HG03460 (cell line): ENCODE measurements around the gene LAMB3.
A peak's percentile ranks its signal among the peaks of the same experiment; 100 is the strongest.

Source experiments
- ATAC-seq: cut with Tn5 transposase; IDR thresholded peaks from one replicate; pipeline ENCODE4 v1.9.1; 2021; ENCODE audit not compliant: unreplicated experiment

LAMB3 gene

GRCh38 chr1:209634005-209634737, 18.1 kb downstream of the LAMB3 start:
- ATAC-seq = no peak

DNA sequence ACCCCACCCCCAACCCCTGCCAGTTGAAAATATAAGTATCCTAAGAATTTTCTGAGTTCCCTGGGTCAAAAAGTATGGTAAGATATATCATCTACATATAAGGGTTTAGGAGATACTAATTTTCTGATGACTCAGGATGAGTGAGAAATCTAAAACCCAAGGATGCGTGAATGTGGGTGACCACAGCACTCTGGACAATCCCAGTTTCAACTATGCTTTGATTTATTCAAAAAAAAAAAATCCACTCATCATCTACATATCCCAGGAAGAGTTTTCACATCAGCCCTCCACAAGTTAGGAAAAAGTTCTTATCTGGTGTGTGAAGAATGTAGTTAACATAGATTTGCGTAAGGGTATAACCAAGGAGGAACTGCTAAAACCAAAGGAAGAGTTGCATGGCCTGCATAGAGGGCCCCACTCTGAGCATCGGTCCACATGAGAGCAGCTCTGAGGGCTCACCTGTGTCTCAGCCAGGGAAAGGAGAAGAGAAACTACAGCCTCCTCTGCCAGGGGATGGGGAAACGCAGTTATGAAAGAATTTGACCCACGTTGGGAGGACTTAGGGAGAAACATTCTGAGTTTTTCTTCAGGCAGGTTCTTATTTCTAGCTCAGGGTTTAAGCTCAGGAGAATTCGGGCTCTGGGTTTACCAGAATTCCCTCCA, 18.8 kb downstream of the LAMB3 start:
- no peak for ATAC-seq

- ATAC-seq = no peak
Measured at GRCh38 chr1:209630383-209631225, 21.6 kb downstream of the LAMB3 start.

- no peak for ATAC-seq
Measured at GRCh38 chr1:209629621-209630382, 22.4 kb downstream of the LAMB3 start.

DNA sequence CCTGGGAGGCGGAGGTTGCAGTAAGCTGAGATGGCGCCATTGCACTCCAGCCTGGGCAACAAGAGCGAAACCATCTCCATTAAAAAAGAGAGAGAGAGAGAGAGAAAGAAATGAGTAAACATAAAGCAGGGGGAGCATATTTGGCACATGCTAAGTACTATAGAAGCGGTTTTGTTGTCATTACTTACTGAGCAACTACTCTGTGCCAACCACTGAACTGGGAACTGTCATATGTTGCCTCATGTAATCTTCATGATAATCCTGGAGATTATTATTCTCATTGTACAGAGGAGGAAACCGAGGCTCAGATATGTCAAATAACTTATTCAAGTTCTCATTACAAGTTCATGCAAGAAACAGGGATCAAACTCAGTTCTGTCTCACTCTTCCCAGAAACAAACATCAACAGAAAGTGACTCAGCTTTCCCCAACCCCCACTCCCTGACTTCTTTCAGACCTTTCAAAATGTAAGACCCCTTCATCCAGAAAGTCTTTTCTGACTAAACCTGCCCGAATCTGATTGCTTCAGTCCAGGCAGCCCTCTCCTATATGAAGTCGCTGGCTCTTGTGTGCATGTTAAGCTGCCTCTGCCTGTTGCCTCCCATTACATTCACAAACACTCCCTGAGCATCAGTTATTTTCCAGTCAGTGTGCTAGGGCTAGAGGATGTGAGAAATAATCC, 23.5 kb downstream of the LAMB3 start:
- ATAC-seq = no peak

DNA sequence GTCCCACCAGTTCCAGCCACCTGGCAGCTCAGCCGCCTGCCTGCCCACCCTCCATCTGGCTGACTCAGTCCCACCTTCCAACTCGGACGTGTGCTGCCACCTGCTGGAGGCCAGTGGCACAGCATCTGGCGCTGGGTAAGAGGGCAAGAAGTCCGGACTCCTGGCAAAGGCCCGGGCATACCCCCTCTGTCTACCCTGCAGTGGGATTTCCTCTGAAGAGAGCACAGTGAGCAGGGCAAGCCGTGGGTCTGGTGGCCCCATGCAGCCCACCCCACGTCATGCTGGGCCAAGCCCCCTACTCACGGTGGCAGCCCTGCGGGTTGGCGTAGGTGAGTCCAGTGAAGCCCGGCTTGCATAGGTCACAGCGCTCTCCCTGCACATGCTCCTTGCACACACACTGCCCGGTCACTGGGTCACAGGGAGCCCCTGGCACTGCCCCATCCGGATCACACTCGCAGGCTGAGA, 24.5 kb downstream of the LAMB3 start:
- ATAC-seq = peak; percentile 88

DNA sequence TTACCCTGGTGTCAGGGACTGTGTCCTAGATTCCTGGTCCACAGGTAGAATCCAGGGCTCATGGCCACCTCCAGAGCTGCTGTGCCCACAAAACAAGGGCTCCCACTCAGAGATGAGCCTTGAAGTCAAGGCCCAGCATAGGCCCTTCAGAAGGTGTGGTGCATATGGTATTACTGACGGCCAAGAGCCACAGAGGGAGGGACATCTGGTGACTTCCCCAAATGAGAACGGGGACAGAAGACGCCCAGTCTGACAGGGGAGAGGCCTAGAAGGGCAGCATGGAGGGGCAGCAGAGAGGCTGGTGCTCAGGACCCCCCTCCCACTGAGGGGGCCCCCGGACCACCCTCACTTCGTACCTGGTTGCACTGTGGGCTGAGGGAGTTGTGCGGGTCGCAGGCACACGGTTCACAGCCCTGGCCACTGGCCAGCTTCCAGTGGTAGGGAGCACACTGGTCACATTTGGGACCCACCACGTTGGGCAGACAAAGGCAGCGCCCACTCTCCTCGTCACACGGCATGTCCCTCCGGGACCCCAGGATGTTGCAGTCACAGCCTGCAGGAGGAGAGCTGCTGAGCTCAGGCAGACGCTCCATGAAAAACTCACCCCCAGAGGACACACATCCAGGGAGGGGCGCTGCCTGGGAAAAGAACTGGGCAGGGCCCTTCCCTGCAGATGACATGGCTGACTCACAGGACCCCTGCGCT, 25.0 kb downstream of the LAMB3 start:
- ATAC-seq = peak; percentile 12

- ATAC-seq = no peak
Measured at GRCh38 chr1:209626346-209627026, 25.7 kb downstream of the LAMB3 start.

DNA sequence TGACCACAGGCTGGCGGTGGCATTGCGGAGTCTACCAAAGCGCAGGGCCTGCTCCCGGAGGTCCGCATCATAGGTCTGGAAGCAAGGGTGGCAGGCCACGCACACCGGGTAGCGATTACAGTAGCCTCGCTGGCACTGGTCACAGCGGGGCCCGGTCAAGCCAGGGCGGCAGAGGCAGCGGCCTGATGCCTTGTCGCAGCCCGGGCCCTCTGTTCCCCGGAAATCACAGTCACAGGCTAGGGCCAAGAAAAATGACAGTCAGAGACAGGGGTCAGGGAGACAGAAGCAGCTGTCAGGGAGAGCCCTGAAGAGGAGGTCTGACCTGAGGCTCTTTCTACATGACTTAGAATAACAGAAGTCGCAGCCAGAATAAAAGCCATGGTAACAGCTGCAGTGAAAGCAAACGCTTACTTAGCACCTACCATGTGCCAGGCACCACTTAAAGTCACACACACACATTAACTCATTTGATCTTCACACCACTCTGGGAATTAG, 26.4 kb downstream of the LAMB3 start:
- no peak for ATAC-seq

- ATAC-seq = no peak
Measured at GRCh38 chr1:209624558-209625549, 27.4 kb downstream of the LAMB3 start.

GRCh38 chr1:209622841-209623829, 29.1 kb downstream of the LAMB3 start:
- no peak for ATAC-seq

- no peak for ATAC-seq
Measured at GRCh38 chr1:209621741-209622655, 30.2 kb downstream of the LAMB3 start.

- no peak for ATAC-seq
Measured at GRCh38 chr1:209621286-209621685, 30.9 kb downstream of the LAMB3 start.

- no peak for ATAC-seq
Measured at GRCh38 chr1:209620487-209620884, 31.7 kb downstream of the LAMB3 start.

DNA sequence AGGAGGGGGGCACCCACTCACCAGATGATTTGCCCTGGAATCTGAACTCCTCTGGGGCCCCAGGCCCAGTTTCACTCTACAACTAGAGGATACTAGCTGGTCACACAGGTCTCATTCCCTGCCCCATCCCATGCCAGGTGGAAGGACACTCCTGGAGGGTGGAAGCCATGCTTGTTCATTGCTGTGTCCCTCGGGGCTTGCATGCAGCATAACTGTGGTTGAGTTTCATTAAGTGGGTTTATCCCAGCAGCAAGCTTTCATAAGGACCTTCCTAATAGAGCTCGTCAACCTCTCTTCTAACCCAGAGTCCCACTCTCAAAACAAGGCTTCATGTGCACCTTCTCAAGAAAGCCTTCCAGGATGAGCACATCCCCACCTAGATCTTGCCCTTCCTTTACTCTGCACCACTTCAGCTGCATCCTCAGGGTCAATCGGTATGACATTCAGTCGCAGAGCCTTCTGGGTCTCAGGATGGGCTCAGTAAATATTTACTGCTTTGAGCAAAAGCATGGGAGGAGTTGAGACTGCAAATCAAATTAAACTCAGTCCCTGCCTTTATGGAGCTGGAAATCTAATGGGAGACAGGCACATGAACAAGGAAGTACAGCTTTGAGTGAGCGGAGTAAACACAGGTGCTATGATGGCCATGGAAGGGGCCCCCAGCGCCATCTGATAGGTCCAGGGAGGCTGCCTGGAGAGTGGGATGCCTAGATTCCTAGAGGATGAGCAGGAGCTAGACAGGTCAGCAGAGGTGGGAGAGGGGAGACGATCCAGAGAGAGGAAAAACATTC, 32.3 kb downstream of the LAMB3 start:
- ATAC-seq = no peak
